PC-9 (cell line): ENCODE results near the gene AKT1.

Experiments used
- EZH2 ChIP-seq: fragments of 200-600 bp; sonication (generic); IDR thresholded peaks from 2 replicates; pipeline ENCODE4 v1.8.0; 2017; ENCODE audit warnings: antibody characterized with exemption, low read depth
- TF ChIP-seq, protein P1 (sequence below): fragments of 200-600 bp; sonication (generic); conservative IDR thresholded peaks from 2 replicates; pipeline ENCODE4 v1.6.1; 2017; ENCODE audit warnings: mixed run types, antibody characterized with exemption, mild to moderate bottlenecking, moderate library complexity

DNA sequence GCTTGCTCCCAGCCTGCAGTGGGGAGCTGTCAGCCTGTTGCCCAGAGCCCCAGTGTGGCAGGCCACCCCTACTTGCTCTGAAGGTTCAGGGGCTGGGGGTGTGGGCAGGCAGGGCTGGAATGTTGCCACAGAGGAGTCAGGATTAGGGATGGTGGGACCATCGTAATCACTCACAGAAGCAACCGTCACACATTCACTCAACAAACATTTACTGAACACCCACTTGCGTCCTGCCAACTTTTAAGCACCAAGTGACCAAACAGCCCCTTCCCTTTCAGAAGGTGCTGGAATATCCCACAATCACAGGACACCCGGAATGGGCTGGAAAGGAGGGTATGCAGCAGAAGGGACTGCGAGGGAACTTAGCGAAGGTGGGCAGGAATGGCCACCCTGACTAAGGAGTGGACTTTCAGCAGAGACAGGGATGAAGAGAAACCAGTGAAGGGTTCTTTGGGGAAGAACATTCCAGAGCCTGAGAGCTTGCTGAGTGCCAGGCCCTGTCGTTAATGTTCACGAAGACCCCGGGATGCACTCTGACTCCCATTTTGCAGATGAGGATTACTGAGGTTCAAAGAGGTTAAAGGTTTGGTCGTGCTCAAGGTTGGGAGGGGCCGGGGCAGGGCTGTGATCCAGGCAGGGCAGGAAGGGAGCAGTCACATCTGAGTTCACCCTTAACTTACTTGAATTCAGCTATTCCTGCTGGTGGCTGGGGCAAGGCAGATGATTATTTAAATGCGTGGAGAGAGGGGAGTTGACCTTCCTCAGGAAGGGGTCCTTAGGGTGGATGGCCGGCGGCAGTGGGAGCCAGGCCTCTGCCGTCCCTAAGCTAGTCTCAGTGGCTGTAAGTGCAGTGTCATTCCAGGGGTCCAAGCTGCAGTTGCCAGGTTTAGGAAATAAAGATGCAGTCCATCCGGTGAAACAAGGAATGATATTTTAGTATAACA, 3.0 kb upstream of the AKT1 start:
- TF ChIP-seq, protein P1, sequence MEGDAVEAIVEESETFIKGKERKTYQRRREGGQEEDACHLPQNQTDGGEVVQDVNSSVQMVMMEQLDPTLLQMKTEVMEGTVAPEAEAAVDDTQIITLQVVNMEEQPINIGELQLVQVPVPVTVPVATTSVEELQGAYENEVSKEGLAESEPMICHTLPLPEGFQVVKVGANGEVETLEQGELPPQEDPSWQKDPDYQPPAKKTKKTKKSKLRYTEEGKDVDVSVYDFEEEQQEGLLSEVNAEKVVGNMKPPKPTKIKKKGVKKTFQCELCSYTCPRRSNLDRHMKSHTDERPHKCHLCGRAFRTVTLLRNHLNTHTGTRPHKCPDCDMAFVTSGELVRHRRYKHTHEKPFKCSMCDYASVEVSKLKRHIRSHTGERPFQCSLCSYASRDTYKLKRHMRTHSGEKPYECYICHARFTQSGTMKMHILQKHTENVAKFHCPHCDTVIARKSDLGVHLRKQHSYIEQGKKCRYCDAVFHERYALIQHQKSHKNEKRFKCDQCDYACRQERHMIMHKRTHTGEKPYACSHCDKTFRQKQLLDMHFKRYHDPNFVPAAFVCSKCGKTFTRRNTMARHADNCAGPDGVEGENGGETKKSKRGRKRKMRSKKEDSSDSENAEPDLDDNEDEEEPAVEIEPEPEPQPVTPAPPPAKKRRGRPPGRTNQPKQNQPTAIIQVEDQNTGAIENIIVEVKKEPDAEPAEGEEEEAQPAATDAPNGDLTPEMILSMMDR = no peak
- no peak for TF ChIP-seq EZH2
